GM15510 (cell line): ENCODE data around the gene GRB10.

Experiments used
- POLR2A ChIP-seq: IDR thresholded peaks from 3 replicates; pipeline ENCODE4 v1.6.1; 2011; ENCODE audit warnings: borderline replicate concordance; ENCODE audit not compliant: insufficient read length; ENCODE audit errors: extremely low read depth

The GRB10 gene

GRCh38 chr7:50544992-50545391 lies 237.7 kb downstream of the GRB10 start:
- no peak for TF ChIP-seq POLR2A

- no peak for TF ChIP-seq POLR2A
Measured at GRCh38 chr7:50543776-50544442, 238.8 kb downstream of the GRB10 start.

- TF ChIP-seq POLR2A: no peak
Measured at GRCh38 chr7:50542132-50542531, 240.6 kb downstream of the GRB10 start.

- TF ChIP-seq POLR2A: no peak
Measured at GRCh38 chr7:50540785-50541579, 241.7 kb downstream of the GRB10 start.
